OCI-LY1 (cell line): ENCODE measurements around the gene PIEZO1.

ENCODE experiments used
- EZH2 ChIP-seq: fragments of 200-600 bp; sonication (generic), shearing (Covaris generic); IDR thresholded peaks from 2 replicates; pipeline ENCODE4 v1.8.0; 2017; ENCODE audit warnings: borderline replicate concordance, mixed run types, mild to moderate bottlenecking, antibody characterized with exemption, low read length, moderate library complexity, mixed read lengths
- TF ChIP-seq, protein P1 (sequence below): fragments of 200-600 bp; sonication (generic), shearing (Covaris generic); IDR thresholded peaks from 2 replicates; pipeline ENCODE4 v1.5.1; 2017; ENCODE audit warnings: mild to moderate bottlenecking, antibody characterized with exemption, low read length, moderate library complexity, mixed read lengths

DNA sequence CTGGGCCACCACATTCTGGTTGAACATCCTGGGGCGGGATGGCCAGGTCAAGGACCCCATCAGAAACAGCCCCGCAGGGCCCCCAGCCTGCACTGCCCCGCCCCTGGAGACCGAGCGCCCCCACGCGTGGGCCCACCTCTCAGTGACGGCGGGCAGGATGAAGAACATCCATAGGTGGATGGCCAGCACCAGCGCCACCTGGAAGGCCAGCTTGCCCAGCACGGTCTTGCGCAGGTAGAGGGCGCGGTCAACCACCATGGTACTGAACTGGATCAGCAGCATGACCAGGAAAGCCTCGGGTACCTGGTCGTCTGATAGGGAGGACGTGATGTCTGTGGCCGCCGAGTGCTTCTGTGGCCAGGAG lies 65.1 kb downstream of the PIEZO1 start:
- TF ChIP-seq, protein P1, sequence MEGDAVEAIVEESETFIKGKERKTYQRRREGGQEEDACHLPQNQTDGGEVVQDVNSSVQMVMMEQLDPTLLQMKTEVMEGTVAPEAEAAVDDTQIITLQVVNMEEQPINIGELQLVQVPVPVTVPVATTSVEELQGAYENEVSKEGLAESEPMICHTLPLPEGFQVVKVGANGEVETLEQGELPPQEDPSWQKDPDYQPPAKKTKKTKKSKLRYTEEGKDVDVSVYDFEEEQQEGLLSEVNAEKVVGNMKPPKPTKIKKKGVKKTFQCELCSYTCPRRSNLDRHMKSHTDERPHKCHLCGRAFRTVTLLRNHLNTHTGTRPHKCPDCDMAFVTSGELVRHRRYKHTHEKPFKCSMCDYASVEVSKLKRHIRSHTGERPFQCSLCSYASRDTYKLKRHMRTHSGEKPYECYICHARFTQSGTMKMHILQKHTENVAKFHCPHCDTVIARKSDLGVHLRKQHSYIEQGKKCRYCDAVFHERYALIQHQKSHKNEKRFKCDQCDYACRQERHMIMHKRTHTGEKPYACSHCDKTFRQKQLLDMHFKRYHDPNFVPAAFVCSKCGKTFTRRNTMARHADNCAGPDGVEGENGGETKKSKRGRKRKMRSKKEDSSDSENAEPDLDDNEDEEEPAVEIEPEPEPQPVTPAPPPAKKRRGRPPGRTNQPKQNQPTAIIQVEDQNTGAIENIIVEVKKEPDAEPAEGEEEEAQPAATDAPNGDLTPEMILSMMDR = no peak
- TF ChIP-seq EZH2 = no peak
